Measurements from ENCODE around the gene GALNT18. TPM values are rescaled to one million over a fixed set of nuclear protein-coding genes. Genes with fewer than 3 reads are reported as not detected.

The GALNT18 gene
- total RNA-seq, 1 experiment from 2014 or later: 9.2 TPM

DNA sequence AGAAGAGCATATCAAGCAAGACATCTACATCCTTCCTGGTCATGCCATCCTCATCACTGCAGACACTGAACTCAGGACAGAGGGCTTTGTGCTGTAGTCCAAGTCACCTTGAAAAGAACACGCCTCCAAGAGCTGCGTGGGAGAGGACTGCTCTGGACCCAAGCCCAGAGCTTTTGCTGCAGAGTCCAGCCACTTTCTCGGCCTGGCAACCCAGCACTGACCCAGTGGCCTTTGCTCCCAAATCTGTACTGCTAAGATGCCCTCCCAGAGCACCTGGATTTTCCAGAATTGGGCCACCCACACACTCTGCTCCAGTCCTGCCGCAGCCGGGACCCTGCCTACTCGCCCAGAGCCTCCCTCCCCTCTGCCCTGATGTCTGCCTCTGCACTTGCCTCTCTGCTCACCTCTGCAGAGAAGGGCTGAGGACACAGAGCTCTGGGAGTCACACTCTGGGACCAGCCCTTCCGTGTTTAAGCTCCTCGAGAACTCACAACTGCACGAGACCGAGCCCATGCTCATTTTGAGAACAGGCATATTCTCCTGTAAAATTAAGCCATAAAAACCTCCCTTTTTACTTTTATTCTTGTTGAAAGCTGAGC lies 185.0 kb downstream of the GALNT18 start:
- no peaks in the 10 kb centered on the region for H3K36me3 Mint-ChIP-seq (ENCODE audit: insufficient read depth, unreplicated experiment)
- H3K9me3 Mint-ChIP-seq (ENCODE audit: low read depth, unreplicated experiment): no peaks in the 10 kb centered on the region
- H3K27me3 Mint-ChIP-seq (ENCODE audit: unreplicated experiment): no peaks in the 10 kb centered on the region
- intact Hi-C loops (cut with micrococcal nuclease; ENCODE audit: unreplicated experiment): no loop called here
- peaks cover 18% of the 10 kb centered on the region for H3K4me1 Mint-ChIP-seq (ENCODE audit: low read depth, unreplicated experiment)
- CTCF ChIA-PET: interaction anchor here (0.7 kb wide), 1 partner anchor 14 kb away, joined by 5 read pairs; no protein-coding TSS in a partner anchor
- no TSS peak for BruUV-seq (replicated peaks)
- no peak for TF ChIP-seq CTCF (IDR thresholded peaks at IDR 0.05; ENCODE audit: unreplicated experiment)
- DNase-seq: no peak
- no peak overlapping the region for H3K27ac Mint-ChIP-seq (ENCODE audit: unreplicated experiment)
- H3K4me3 Mint-ChIP-seq (ENCODE audit: low read depth, unreplicated experiment): no peak overlapping the region

DNA sequence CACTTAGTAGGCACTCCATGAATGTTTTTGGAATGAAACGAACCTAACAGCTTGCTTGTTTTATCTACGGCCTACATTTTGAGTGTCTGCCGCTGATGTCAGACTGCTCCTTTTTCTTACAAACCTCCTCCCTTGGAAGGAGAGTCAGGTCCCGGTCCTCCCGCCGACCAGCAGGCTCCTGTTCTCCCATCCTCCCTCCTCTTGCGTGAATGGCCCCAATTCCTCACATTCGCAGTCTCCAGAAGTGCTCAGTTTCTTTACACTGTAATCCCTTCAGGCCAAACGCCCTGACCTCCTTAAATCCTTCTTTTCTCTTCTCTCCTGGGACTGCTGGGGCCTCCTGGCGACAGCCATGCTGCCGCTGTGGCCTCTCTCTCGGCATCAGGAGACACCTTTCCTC lies 186.2 kb downstream of the GALNT18 start:
- BruUV-seq (replicated peaks): no TSS peak
- CTCF ChIA-PET: no interaction called here
- Mint-ChIP-seq H3K27me3 (ENCODE audit: unreplicated experiment) (no peaks in the 10 kb centered on the region), H3K9me3 (ENCODE audit: low read depth, unreplicated experiment) (no peaks in the 10 kb centered on the region), H3K4me1 (ENCODE audit: low read depth, unreplicated experiment) (peaks cover 8% of the 10 kb centered on the region), H3K27ac (ENCODE audit: unreplicated experiment) (no peak overlapping the region), H3K36me3 (ENCODE audit: insufficient read depth, unreplicated experiment) (no peaks in the 10 kb centered on the region), H3K4me3 (ENCODE audit: low read depth, unreplicated experiment) (no peak overlapping the region)
- TF ChIP-seq CTCF (IDR thresholded peaks at IDR 0.05; ENCODE audit: unreplicated experiment): no peak
- intact Hi-C loops (cut with micrococcal nuclease; ENCODE audit: unreplicated experiment): no loop called here
- DNase-seq: no peak

DNA sequence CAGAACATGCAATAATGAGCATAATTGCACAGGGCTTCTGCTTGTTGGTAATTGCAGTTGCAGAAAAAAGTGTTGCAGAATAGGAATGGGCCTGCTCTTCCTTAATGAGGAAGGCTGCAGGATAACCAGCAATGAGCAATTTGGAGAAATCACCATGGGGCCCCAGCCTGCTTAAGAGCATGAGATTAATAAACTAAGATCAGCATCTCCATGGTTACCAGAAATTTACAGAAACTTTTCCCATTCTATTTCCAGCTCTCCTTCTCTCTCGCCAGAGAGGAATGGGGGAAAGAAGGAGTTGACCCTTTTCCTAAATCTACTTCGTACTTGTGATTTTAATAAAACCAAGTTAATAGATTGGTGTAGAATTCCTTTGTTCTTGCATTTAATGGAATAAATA lies 187.8 kb downstream of the GALNT18 start:
- no peak overlapping the region for H3K4me3 Mint-ChIP-seq (ENCODE audit: low read depth, unreplicated experiment)
- H3K36me3 Mint-ChIP-seq (ENCODE audit: insufficient read depth, unreplicated experiment): no peaks in the 10 kb centered on the region
- CTCF ChIA-PET: no interaction called here
- DNase-seq: no peak
- H3K4me1 Mint-ChIP-seq (ENCODE audit: low read depth, unreplicated experiment): no peaks in the 10 kb centered on the region
- no peaks in the 10 kb centered on the region for H3K9me3 Mint-ChIP-seq (ENCODE audit: low read depth, unreplicated experiment)
- no peak for TF ChIP-seq CTCF (IDR thresholded peaks at IDR 0.05; ENCODE audit: unreplicated experiment)
- intact Hi-C loops (cut with micrococcal nuclease; ENCODE audit: unreplicated experiment): no loop called here
- no TSS peak for BruUV-seq (replicated peaks)
- H3K27ac Mint-ChIP-seq (ENCODE audit: unreplicated experiment): no peak overlapping the region
- no peaks in the 10 kb centered on the region for H3K27me3 Mint-ChIP-seq (ENCODE audit: unreplicated experiment)

DNA sequence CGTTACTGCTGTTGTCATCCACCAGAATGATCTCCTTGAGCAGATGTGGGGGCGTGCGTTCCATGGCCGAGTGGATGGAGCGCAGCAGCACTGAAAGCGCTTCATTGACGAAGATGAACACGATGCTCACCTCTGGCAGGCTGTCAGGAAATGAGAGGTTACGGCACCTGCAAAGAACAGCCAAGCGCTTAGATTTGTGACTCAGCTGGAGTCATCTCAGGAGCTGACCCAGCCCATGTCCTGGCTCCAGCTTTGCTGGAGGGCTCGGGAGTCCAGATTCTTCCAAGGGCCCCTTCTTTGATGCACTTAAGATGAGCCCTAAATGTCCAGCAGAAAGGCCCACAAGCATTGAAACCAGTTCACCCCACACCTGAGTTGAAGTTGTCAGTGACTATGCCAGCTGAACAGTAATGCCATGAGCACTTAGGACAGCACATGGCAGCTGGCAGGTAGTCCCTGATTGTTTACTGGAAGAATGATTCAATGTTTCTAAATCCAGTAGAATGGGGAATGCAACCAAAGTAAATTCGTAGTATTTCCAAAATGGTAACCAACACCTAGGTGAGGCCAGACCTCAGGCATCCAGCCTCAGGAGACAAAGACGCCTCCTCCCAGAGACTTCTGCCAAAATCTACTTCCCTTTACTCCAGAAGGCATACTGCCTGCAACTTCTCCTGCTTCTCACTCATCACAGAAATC lies 189.0 kb downstream of the GALNT18 start:
- Mint-ChIP-seq H3K36me3 (ENCODE audit: insufficient read depth, unreplicated experiment) (no peaks in the 10 kb centered on the region), H3K4me1 (ENCODE audit: low read depth, unreplicated experiment) (no peaks in the 10 kb centered on the region), H3K27ac (ENCODE audit: unreplicated experiment) (no peak overlapping the region), H3K27me3 (ENCODE audit: unreplicated experiment) (no peaks in the 10 kb centered on the region), H3K4me3 (ENCODE audit: low read depth, unreplicated experiment) (no peak overlapping the region), H3K9me3 (ENCODE audit: low read depth, unreplicated experiment) (no peaks in the 10 kb centered on the region)
- no TSS peak for BruUV-seq (replicated peaks)
- TF ChIP-seq CTCF (IDR thresholded peaks at IDR 0.05; ENCODE audit: unreplicated experiment): no peak
- CTCF ChIA-PET: no interaction called here
- no peak for DNase-seq
- intact Hi-C loops (cut with micrococcal nuclease; ENCODE audit: unreplicated experiment): no loop called here

Data from Calu3 (cell line).